Adrenal gland (tissue), 5 donors: ENCODE measurements around the gene CREBBP.

Experiments
- CTCF ChIP-seq, 6 experiments: fragments of 450-650 bp in 4 of 6; fragments of 200-600 bp in 2 of 6; sonication (generic) in 1 of 6; IDR thresholded peaks; 1 replicate in 5 of 6; 2 replicates in 1 of 6; pipeline versions ENCODE4 v1.5.1 to v1.8.0; 2016 to 2021; ENCODE audit warnings: antibody characterized with exemption in 6 of 6, mild to moderate bottlenecking in 2 of 6, moderate library complexity in 1 of 6
- POLR2A ChIP-seq, 2 donors: fragments of 450-650 bp; IDR thresholded peaks; one replicate each; pipeline ENCODE4 v1.6.1; 2017; ENCODE audit warnings: antibody characterized with exemption in 2 of 2, mild to moderate bottlenecking in 2 of 2, moderate library complexity in 1 of 2
- donor health status: DM: no; HTN: no; CAD: no.

GRCh38 chr16:3754081-3754703 is 126.3 kb downstream of the CREBBP start:
- TF ChIP-seq CTCF (IDR thresholded peaks at IDR 0.05) (no peak), POLR2A (IDR thresholded peaks at IDR 0.05) (no peak)
